IPS-NIHi7 (cell line): ENCODE data around the gene ME3.
"Not testable (repeated sequence)": the region's sequence is repeated elsewhere in the genome, so short reads cannot be mapped to it uniquely, and the experiment has no call there.

Experiments used
- DNase-seq: peaks from one replicate; pipeline ENCODE4 v3.0.0; 2012; ENCODE audit warnings: mixed read lengths; ENCODE audit errors: extremely low spot score

ME3 gene

DNA sequence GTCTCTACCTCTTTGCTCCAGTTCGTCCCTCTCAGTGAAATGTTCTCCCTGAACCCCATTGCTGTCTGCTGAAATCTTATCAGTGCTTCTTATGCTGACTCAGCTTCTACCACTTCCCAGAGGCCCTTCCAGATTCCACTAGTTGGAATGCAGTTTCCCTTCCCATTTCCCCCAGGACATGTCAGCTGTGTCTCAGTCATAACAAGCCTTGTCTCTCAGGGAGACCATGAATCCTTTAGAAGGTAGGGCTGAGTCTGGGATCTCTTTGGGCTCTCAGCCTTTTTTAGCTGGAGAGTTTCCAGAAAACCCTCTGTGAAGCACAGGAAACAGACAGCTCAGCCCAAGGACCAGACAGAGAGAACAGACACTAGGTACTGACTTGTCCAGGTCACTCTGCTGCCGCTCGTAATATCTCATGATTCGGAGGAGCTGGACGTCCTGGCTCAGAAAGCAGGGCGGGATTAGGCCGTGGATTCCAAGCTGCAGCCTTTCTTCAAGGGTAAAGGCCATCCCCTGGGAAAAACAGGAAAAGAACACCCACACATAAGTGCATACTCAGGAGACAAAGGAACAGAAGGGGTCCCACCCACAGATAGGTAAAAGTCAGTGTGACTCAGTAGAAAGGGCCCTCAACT lies 113.0 kb downstream of the ME3 start:
- DNase-seq: peak; percentile 47

DNA sequence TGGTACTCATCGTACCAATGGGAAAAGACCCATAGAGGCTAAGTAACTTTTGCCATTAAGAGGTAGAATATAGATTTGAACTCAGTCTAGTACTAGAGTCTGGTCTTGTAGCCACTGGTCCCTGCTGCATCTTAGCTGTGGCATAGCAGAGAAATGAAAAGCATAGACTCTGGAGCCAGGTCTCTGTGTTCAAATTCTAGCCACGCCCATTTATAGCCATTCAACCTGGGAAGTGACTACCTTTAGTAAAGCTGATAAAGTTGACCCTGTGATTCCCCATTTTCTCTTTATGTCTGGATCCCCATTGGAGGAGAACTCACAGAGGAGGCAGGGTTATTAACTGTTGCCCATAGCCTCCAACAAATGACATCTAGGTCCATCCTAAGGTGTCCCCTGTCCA lies 113.6 kb downstream of the ME3 start:
- no peak for DNase-seq

- no peak for DNase-seq
Observed at GRCh38 chr11:86558207-86558606, 114.2 kb downstream of the ME3 start.

- no peak for DNase-seq
Observed at GRCh38 chr11:86555866-86556265, 116.5 kb downstream of the ME3 start.

GRCh38 chr11:86555401-86555800 lies 117.0 kb downstream of the ME3 start:
- no peak for DNase-seq

GRCh38 chr11:86553265-86553664 lies 119.2 kb downstream of the ME3 start:
- DNase-seq: no peak

DNA sequence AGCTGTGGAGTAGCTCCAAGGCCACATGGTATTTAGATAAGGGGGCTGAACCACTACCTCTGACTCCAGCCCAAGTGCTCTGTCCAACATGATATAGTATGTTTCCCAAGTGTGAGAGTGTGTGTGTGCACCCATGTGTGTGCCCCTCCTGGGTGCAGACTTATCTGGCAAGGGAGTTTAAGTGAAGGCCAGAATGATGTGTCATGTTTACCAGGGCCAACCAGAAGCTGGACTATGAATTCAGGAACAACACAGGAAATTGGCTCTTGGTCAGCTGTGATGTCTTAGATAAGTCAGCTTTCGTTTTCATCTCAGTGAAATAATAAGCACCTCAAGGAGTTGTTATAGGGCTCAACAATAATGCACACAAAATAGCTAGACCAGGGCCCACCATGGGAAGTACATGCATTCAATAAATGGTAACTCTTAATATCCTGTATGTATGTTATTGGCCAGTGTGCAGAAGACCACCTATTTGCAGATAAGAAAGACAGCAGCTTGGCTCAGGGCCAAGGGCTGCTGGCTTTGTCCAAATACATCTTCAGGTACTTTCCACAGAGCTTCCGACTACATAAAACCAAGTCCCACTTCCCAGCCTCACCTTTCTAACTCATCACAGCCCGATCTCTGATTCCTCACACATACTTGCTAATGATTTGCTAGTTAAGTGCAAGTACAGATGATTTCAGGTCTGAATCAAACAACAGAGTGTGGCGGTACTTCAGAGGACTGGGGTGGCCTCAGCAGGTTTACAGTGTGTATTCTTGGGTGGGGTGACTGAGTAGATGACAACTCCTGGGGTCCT lies 120.9 kb downstream of the ME3 start:
- DNase-seq: no peak

- DNase-seq: no peak
Observed at GRCh38 chr11:86550757-86551156, 121.7 kb downstream of the ME3 start.

DNA sequence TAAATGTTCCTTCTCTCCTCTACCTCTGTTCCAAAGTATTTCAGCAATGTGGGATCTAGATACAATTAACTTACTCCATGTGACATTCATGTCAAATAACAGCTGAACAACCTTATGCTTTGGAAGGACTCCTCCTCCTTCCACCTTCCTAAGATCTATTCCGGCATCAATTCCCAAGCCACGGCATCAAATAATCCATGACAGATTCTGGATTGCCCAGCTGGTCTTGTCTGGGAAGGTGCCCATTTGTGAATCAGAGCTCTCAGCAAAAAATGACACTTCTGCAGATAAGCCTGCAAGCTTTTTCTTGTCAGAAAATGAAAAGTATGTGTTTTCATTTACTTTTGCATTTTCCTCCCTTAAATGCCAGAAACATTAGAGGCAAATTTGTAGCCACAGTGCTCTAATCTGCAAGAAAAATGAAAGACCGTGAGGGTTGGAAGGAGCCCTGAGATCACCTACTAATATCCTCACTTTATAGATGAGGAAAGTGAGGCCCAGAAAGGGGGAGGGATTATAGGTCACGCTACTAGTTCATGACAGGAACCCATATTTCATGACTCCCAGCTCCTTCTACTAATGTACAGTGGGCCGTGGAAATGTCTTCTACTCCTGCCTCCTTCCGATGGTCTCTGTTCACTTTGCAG lies 124.0 kb downstream of the ME3 start:
- DNase-seq: no peak

GRCh38 chr11:86547727-86548126 lies 124.7 kb downstream of the ME3 start:
- no peak for DNase-seq

DNA sequence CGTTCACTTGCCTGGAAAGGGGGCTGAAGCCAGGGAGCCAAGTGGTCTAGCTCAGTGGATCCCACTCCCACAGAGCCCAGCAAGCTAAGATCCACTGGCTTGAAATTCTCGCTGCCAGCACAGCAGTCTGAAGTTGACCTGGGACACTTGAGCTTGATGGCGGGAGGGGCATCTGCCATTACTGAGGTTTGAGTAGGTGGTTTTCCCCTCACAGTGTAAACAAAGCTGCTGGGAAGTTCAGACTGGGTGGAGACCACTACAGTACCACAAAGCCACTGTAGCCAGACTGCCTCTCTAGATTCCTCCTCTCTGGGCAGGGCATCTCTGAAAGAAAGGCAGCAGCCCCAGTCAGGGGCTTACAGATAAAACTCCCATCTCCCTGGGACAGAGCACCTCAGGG lies 131.1 kb downstream of the ME3 start:
- not testable (repeated sequence) for DNase-seq

GRCh38 chr11:86538223-86538548 lies 134.2 kb downstream of the ME3 start:
- no peak for DNase-seq

DNA sequence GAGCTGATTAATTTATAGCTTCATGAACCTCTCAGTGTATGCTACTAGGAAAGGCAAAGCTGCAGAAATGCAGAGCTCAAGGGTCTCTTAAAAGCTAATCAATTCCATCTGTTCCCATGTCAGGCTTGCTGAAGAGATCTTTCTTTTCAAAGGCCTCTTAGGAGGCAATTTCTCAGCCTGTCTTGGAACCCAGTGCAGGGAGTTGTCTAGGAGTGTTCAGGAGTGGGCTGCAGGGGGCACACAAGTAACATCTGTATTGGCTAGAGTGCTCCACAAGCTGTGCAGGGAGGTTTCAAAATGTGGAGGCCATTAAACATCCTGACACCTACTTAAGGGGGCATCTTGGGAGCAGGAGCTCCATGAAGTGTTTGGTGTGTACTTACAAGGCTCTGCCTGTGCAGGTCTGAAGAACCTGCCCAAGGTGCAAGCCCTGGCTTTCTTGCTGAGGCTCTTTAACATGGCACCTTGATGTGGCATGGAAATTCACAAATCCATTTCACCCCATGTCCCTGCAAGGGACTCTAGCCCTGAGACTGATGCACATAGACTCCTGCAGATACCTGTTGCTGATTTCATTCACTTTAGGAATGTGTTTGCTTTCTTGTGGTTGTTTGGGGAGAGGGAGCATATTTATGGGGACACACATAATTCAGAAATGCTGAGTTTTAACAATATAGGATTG lies 134.7 kb downstream of the ME3 start:
- no peak for DNase-seq

DNA sequence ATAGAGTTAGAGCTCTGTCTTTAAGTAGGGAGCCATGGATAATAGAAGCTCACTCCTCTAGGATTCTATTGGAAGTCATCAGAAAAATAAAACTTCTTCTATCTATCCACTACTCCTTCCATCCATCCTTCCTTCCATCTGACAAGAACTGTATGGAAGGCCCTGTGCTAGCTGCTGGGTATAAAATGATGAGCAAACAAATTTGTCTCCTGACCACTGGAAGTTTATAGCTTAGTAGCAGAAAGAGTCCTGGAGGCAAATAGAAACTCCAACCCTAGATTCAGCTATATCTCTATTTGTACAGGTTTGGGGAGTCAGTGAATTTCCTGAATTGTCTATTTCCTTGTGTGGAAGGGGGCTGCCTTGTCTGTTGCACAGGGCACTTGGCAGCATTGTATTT lies 136.6 kb downstream of the ME3 start:
- no peak for DNase-seq

GRCh38 chr11:86524620-86525352 lies 147.6 kb downstream of the ME3 start:
- DNase-seq: no peak

DNA sequence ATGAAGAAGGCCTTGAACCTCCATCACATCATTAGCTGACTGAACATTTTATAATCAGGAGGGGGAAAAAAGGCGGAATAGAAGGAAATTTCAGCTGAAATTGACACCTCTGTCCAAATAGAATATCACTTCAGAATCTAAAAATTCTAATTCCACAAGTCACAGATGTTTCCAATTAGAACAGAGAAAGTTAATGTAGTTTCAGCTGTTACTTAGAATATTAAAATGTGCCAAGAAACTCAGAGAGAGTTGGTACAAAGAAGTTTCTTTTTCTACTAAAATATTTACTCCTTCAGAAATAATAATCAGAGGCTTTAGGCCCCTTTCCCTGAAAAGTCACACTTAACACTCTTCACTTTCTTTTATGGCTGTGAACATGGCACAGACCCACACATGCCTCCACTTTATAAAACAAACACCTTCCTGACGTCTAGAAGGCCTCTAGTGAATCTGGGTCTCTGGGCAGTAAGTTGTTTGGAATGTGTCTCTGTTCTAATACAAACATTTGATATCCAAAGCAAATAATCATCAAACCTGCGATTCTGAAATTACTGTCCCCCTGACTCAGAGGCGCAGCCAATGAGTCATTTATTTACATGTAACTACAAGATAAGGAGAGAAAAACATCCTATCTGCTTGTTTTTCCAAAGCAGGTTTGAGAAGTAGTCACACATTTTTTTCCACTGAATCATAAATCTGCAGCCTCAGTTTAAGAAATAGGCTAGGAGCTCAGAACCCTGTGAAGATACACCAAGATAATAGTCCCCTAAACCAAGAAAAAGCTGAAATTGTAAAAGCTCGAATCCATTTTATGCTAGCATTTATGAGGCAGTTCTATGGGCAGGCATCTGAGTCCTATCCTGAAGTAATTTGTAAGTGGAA lies 148.4 kb downstream of the ME3 start:
- DNase-seq: no peak

DNA sequence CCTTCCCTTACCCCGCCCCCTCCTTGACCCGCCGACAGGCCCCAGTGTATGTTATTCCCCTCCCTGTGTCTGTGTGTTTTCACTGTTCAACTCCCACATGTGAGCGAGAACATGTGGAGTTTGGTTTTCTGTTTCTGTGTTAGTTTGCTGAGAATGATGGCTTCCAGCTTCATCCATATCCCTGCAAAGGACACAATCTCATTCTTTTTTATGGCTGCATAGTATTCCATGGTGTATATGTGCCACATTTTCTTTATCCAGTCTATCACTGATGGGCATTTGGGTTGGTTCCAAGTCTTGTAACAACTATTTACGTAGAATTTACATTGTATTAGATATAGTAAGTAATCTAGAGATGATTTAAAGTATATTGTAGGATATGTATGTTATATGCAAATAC lies 149.9 kb downstream of the ME3 start:
- DNase-seq: not testable (repeated sequence)

GRCh38 chr11:86519064-86519911 lies 153.1 kb downstream of the ME3 start:
- no peak for DNase-seq

GRCh38 chr11:86518211-86518610 lies 154.2 kb downstream of the ME3 start:
- DNase-seq: no peak

DNA sequence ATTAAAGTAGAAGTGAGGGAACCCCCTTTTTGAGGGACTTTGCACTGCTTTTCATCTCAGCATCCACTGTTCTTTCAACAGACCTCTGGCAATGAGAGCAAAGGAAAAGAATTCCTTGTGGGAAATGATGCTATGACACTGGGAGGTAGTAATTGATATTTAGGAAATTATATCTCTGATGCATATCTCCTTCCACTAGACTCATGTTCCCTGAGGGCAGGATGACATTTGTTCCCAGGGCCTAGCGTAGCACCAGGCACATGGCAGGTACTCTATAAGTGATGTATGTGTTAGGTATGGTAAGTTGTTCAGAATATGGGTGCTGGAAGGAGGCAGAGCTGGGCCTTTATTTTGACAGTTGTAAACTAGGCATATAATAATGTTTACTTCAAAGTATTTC lies 154.9 kb downstream of the ME3 start:
- DNase-seq: no peak
